ENCODE measurements around the gene TMEM120B.

TMEM120B gene

GRCh38 chr12:121784460-121784859 is 71.9 kb downstream of the TMEM120B start:
- H3K27ac ChIP-seq (ENCODE audit: low read depth, low read length, poor library complexity, severe bottlenecking) = peak overlapping the region; percentile 53
- no peak overlapping the region for H3K9ac ChIP-seq (ENCODE audit: low read length)
- no peaks in the 10 kb centered on the region for H3K9me3 ChIP-seq (ENCODE audit: low read length)
- no peaks in the 10 kb centered on the region for H3K79me2 ChIP-seq (ENCODE audit: insufficient read depth, low read length)
- H3K36me3 ChIP-seq (ENCODE audit: insufficient read depth, low read length) = peaks cover 19% of the 10 kb centered on the region; the same call in 1 of the 2 replicates
- H4K20me1 ChIP-seq (ENCODE audit: insufficient read depth, low read length) = no peaks in the 10 kb centered on the region
- no peak overlapping the region for H3K4me3 ChIP-seq (ENCODE audit: low read depth, low read length, poor library complexity, severe bottlenecking)
- TF ChIP-seq EZH2 (IDR thresholded peaks at IDR 0.05; ENCODE audit: borderline replicate concordance, low read length) = no peak
- TF ChIP-seq CTCF (IDR thresholded peaks at IDR 0.05; ENCODE audit: low read length) = no peak
- no peak overlapping the region for H2AFZ ChIP-seq (ENCODE audit: low read length)
- no peaks in the 10 kb centered on the region for H3F3A ChIP-seq (ENCODE audit: insufficient read depth, low read length)
- peak overlapping the region; percentile 21; the same call in 1 of the 2 replicates for H3K4me2 ChIP-seq (ENCODE audit: low read length)
- H3K4me1 ChIP-seq (ENCODE audit: insufficient read depth, low read length, severe bottlenecking) = peaks cover 61% of the 10 kb centered on the region
- no peaks in the 10 kb centered on the region for H3K27me3 ChIP-seq (ENCODE audit: insufficient read depth, low read length)
- no peaks in the 10 kb centered on the region for H3K9me2 ChIP-seq (ENCODE audit: low read depth, low read length)

- no peaks in the 10 kb centered on the region for H3K27me3 ChIP-seq (ENCODE audit: insufficient read depth, low read length)
- peak overlapping the region; percentile 91 for H3K27ac ChIP-seq (ENCODE audit: low read depth, low read length, poor library complexity, severe bottlenecking)
- H3K4me3 ChIP-seq (ENCODE audit: low read depth, low read length, poor library complexity, severe bottlenecking) = no peak overlapping the region
- H3K36me3 ChIP-seq (ENCODE audit: insufficient read depth, low read length) = peaks cover 5% of the 10 kb centered on the region; the same call in 1 of the 2 replicates
- H3K4me2 ChIP-seq (ENCODE audit: low read length) = no peak overlapping the region
- H3K9ac ChIP-seq (ENCODE audit: low read length) = no peak overlapping the region
- peaks cover 74% of the 10 kb centered on the region for H3K4me1 ChIP-seq (ENCODE audit: insufficient read depth, low read length, severe bottlenecking)
- TF ChIP-seq EZH2 (IDR thresholded peaks at IDR 0.05; ENCODE audit: borderline replicate concordance, low read length) (no peak), CTCF (IDR thresholded peaks at IDR 0.05; ENCODE audit: low read length) (no peak)
- no peaks in the 10 kb centered on the region for H4K20me1 ChIP-seq (ENCODE audit: insufficient read depth, low read length)
- H3K9me2 ChIP-seq (ENCODE audit: low read depth, low read length) = no peaks in the 10 kb centered on the region
- H3K79me2 ChIP-seq (ENCODE audit: insufficient read depth, low read length) = no peaks in the 10 kb centered on the region
- H2AFZ ChIP-seq (ENCODE audit: low read length) = no peak overlapping the region
- H3F3A ChIP-seq (ENCODE audit: insufficient read depth, low read length) = no peaks in the 10 kb centered on the region
- H3K9me3 ChIP-seq (ENCODE audit: low read length) = no peaks in the 10 kb centered on the region
Measured at GRCh38 chr12:121786440-121786825, 73.9 kb downstream of the TMEM120B start.

- Histone ChIP-seq H3K9me2 (ENCODE audit: low read depth, low read length) (no peaks in the 10 kb centered on the region), H3K36me3 (ENCODE audit: insufficient read depth, low read length) (peaks cover 5% of the 10 kb centered on the region; the same call in 1 of the 2 replicates), H3K4me1 (ENCODE audit: insufficient read depth, low read length, severe bottlenecking) (peaks cover 74% of the 10 kb centered on the region), H3K9me3 (ENCODE audit: low read length) (no peaks in the 10 kb centered on the region), H3F3A (ENCODE audit: insufficient read depth, low read length) (no peaks in the 10 kb centered on the region), H2AFZ (ENCODE audit: low read length) (no peak overlapping the region), H3K27me3 (ENCODE audit: insufficient read depth, low read length) (no peaks in the 10 kb centered on the region), H3K4me3 (ENCODE audit: low read depth, low read length, poor library complexity, severe bottlenecking) (no peak overlapping the region), H3K79me2 (ENCODE audit: insufficient read depth, low read length) (no peaks in the 10 kb centered on the region), H3K9ac (ENCODE audit: low read length) (peak overlapping the region; percentile 22; the same call in 1 of the 2 replicates), H4K20me1 (ENCODE audit: insufficient read depth, low read length) (no peaks in the 10 kb centered on the region), H3K4me2 (ENCODE audit: low read length) (peak overlapping the region; percentile 38; the same call in 1 of the 2 replicates), H3K27ac (ENCODE audit: low read depth, low read length, poor library complexity, severe bottlenecking) (peak overlapping the region; percentile 91)
- no peak for TF ChIP-seq EZH2 (IDR thresholded peaks at IDR 0.05; ENCODE audit: borderline replicate concordance, low read length)
- no peak for TF ChIP-seq CTCF (IDR thresholded peaks at IDR 0.05; ENCODE audit: low read length)
Measured at GRCh38 chr12:121787063-121788025, 74.8 kb downstream of the TMEM120B start.

Data from OCI-LY1 (cell line).